Skin of body (tissue), 2 donors: ENCODE measurements around the gene KLKB1. TPM values are rescaled to one million over a fixed set of nuclear protein-coding genes. Genes with fewer than 3 reads are reported as not detected.

ENCODE experiments used
- DNase-seq: peaks from one replicate; lab custom pipeline; 2025; lab: John Stamatoyannopoulos, UW
- total RNA-seq: library from RNA; depleted of rRNA; stranded (reverse); fragments of >200 nt; gene quantifications from one replicate; pipeline ENCODE4 v1.2.3, GENCODE V29; 2014

KLKB1 gene
- total RNA-seq, 1 donor from 2014 or later: 0.20 TPM

DNA sequence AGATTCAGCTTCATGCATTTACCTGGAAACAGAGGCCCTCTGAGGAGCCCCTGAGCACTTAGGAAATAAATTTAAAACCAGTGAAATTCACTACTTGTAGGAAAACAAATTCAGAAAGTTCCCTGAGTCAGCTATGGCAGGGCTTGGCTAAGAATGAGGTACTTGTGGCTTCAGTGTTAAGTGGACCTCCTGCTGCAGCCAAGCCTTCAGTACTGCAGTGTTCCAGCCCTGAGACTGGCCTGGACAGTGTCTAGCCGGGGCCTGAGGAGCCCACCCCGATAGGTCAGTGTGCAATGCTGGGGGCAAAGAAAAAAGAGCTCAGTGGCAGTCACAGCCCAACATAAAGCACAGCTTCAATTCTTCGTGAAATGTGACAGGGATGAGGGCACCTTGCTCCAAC, 80.6 kb downstream of the KLKB1 start:
- no peak for DNase-seq

Other genes with a start within 250 kb of the KLKB1 start
- 2.8 TPM for gene TLR3, start 158.4 kb upstream of the KLKB1 start, total RNA-seq
- 5.3 TPM for gene FAM149A, start 122.8 kb upstream of the KLKB1 start, total RNA-seq
- gene CYP4V2, start 35.9 kb upstream of the KLKB1 start, total RNA-seq: 11.6 TPM
- gene F11, start 38.7 kb downstream of the KLKB1 start, total RNA-seq: not detected